ENCODE results near the gene WFDC1.

The WFDC1 gene

GRCh38 chr16:84378567-84378966 is 83.9 kb downstream of the WFDC1 start:
- Mint-ChIP-seq H3K4me1 (peaks cover 9% of the 10 kb centered on the region), H3K27me3 (peaks cover 46% of the 10 kb centered on the region), H3K27ac (no peak overlapping the region), H3K9me3 (peaks cover 3% of the 10 kb centered on the region), H3K4me3 (no peak overlapping the region), H3K36me3 (no peaks in the 10 kb centered on the region)
- no peak for ATAC-seq

- Mint-ChIP-seq H3K27me3 (peaks cover 40% of the 10 kb centered on the region), H3K36me3 (no peaks in the 10 kb centered on the region), H3K4me1 (peaks cover 9% of the 10 kb centered on the region), H3K27ac (no peak overlapping the region), H3K9me3 (peaks cover 3% of the 10 kb centered on the region), H3K4me3 (no peak overlapping the region)
- ATAC-seq: no peak
Observed at GRCh38 chr16:84379008-84379708, 84.5 kb downstream of the WFDC1 start.
